ENCODE measurements around the gene STXBP3. TPM values are rescaled to one million over a fixed set of nuclear protein-coding genes. Genes with fewer than 3 reads are reported as not detected.

Gene STXBP3
- polyA plus RNA-seq, 3 donors: 32.3 to 56.2 (median 48.3) TPM

- H3K9ac ChIP-seq (ENCODE audit: insufficient read depth, low read length, poor library complexity, severe bottlenecking): no peak overlapping the region
- H3K79me2 ChIP-seq (ENCODE audit: insufficient read depth, low read length): no peaks in the 10 kb centered on the region
- Mint-ChIP-seq H3K4me1 (peaks cover 4% of the 10 kb centered on the region), H3K27me3 (ENCODE audit: low read depth in 3 of 3) (peaks cover 0 to 2% (median 0%) of the 10 kb centered on the region in 3 donors), H3K4me3 (no peak overlapping the region), H3K9me3 (no peaks in the 10 kb centered on the region), H3K27ac (peak overlapping the region in 2 of 7 donors; percentile 15 to 20), H3K36me3 (peaks cover 17 to 23% of the 10 kb centered on the region in 2 donors)
- H3K4me2 ChIP-seq (replicated peaks; ENCODE audit: extremely low read depth, low read length, poor library complexity, severe bottlenecking): no peak overlapping the region
- no peaks in the 10 kb centered on the region for H3K4me1 ChIP-seq (ENCODE audit: control insufficient read depth in 1 of 2, insufficient read depth in 2 of 2, low read length in 2 of 2)
- H3K4me3 ChIP-seq (replicated peaks in 1 of 3; ENCODE audit: low read depth in 2 of 3, low read length in 3 of 3): no peak overlapping the region
- no peaks in the 10 kb centered on the region for H3K9me3 ChIP-seq (replicated peaks in 1 of 2; ENCODE audit: control insufficient read depth in 1 of 2, insufficient read depth in 1 of 2, low read length in 2 of 2)
- TF ChIP-seq CTCF (IDR thresholded peaks at IDR 0.05): no peak
- intact Hi-C loops (cut with micrococcal nuclease): no loop called here
- H3K36me3 ChIP-seq (replicated peaks in 1 of 2; ENCODE audit: control insufficient read depth in 1 of 2, insufficient read depth in 2 of 2, low read length in 2 of 2): peaks cover 28 to 29% of the 10 kb centered on the region in 2 donors
- H3K27ac ChIP-seq (ENCODE audit: low read depth in 1 of 2, low read length in 2 of 2): no peak overlapping the region
- no peak overlapping the region for H2AFZ ChIP-seq (ENCODE audit: insufficient read depth, low read depth, low read length, poor library complexity, severe bottlenecking)
- H3K27me3 ChIP-seq (ENCODE audit: control insufficient read depth in 2 of 2, insufficient read depth in 2 of 2, low read length in 2 of 2): no peaks in the 10 kb centered on the region
- H4K20me1 ChIP-seq (ENCODE audit: insufficient read depth, low read length): no peaks in the 10 kb centered on the region
- DNase-seq: no peak
- no CpG with 5 or more reads among the region's 4 CpGs for WGBS (ENCODE audit: insufficient coverage)
Observed at GRCh38 chr1:108814343-108815125, 68.1 kb downstream of the STXBP3 start.

GRCh38 chr1:108815566-108815965 lies 69.1 kb downstream of the STXBP3 start:
- Mint-ChIP-seq H3K27ac (no peak overlapping the region), H3K9me3 (no peaks in the 10 kb centered on the region), H3K4me1 (peaks cover 4% of the 10 kb centered on the region), H3K4me3 (no peak overlapping the region), H3K36me3 (peaks cover 9 to 13% of the 10 kb centered on the region in 2 donors), H3K27me3 (ENCODE audit: low read depth in 3 of 3) (peaks cover 0 to 2% (median 0%) of the 10 kb centered on the region in 3 donors)
- H3K79me2 ChIP-seq (ENCODE audit: insufficient read depth, low read length): no peaks in the 10 kb centered on the region
- H3K9me3 ChIP-seq (replicated peaks in 1 of 2; ENCODE audit: control insufficient read depth in 1 of 2, insufficient read depth in 1 of 2, low read length in 2 of 2): no peaks in the 10 kb centered on the region
- H3K4me3 ChIP-seq (replicated peaks in 1 of 3; ENCODE audit: low read depth in 2 of 3, low read length in 3 of 3): no peak overlapping the region
- H3K4me2 ChIP-seq (replicated peaks; ENCODE audit: extremely low read depth, low read length, poor library complexity, severe bottlenecking): no peak overlapping the region
- no peak overlapping the region for H2AFZ ChIP-seq (ENCODE audit: insufficient read depth, low read depth, low read length, poor library complexity, severe bottlenecking)
- TF ChIP-seq CTCF (IDR thresholded peaks at IDR 0.05): no peak
- no peak for DNase-seq
- no peak overlapping the region for H3K9ac ChIP-seq (ENCODE audit: insufficient read depth, low read length, poor library complexity, severe bottlenecking)
- H3K27ac ChIP-seq (ENCODE audit: low read depth in 1 of 2, low read length in 2 of 2): no peak overlapping the region
- H3K4me1 ChIP-seq (ENCODE audit: control insufficient read depth in 1 of 2, insufficient read depth in 2 of 2, low read length in 2 of 2): no peaks in the 10 kb centered on the region
- intact Hi-C loops (cut with micrococcal nuclease): no loop called here
- H3K36me3 ChIP-seq (replicated peaks in 1 of 2; ENCODE audit: control insufficient read depth in 1 of 2, insufficient read depth in 2 of 2, low read length in 2 of 2): peaks cover 17 to 20% of the 10 kb centered on the region in 2 donors
- H3K27me3 ChIP-seq (ENCODE audit: control insufficient read depth in 2 of 2, insufficient read depth in 2 of 2, low read length in 2 of 2): no peaks in the 10 kb centered on the region
- no peaks in the 10 kb centered on the region for H4K20me1 ChIP-seq (ENCODE audit: insufficient read depth, low read length)
